Embryonic facial prominence (tissue), 1 donor: ENCODE measurements around the gene TRMT10B.
"Not testable (repeated sequence)": the region's sequence is repeated elsewhere in the genome, so short reads cannot be mapped to it uniquely, and the experiment has no call there.

Source experiments
- DNase-seq: peaks from one replicate; pipeline ENCODE4 v3.0.0-alpha.2; 2016; ENCODE audit errors: extremely low spot score

Gene TRMT10B

DNA sequence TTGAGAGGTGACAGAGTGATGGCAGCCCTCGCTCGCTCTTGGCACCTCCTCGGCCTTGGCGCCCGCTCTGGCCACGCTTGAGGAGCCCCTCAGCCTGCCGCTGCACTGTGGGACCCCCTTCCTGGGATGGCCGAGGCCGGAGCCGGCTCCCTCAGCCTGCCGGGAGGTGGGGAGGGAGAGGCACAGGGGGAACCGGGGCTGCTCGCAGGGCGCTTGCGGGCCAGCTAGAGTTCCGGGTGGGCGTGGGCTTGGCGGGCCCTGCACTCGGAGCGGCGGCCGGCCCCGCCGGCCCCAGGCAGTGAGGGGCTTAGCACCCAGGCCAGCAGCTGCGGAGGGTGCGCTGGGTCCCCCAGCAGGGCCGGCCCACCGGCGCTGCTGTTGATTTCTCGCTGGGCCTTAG, 1.9 kb upstream of the TRMT10B start:
- not testable (repeated sequence) for DNase-seq

DNA sequence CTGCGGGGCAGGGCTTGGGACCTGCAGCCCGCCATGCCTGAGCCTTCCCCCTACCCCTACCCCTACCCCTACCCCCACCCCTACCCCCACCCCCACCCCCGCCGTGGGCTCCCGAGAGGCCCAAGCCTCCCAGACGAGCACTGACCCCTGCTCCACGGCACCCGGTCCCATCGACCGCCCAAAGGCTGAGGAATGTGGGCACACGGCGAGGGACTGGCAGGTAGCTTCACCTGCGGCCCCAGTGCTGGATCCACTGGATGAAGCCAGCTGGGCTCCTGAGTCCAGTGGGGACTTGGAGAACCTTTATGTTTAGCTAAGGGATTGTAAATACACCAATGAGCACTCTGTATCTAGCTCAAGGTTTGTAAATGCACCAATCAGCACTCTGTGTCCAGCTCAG, 1.5 kb upstream of the TRMT10B start:
- not testable (repeated sequence) for DNase-seq

DNA sequence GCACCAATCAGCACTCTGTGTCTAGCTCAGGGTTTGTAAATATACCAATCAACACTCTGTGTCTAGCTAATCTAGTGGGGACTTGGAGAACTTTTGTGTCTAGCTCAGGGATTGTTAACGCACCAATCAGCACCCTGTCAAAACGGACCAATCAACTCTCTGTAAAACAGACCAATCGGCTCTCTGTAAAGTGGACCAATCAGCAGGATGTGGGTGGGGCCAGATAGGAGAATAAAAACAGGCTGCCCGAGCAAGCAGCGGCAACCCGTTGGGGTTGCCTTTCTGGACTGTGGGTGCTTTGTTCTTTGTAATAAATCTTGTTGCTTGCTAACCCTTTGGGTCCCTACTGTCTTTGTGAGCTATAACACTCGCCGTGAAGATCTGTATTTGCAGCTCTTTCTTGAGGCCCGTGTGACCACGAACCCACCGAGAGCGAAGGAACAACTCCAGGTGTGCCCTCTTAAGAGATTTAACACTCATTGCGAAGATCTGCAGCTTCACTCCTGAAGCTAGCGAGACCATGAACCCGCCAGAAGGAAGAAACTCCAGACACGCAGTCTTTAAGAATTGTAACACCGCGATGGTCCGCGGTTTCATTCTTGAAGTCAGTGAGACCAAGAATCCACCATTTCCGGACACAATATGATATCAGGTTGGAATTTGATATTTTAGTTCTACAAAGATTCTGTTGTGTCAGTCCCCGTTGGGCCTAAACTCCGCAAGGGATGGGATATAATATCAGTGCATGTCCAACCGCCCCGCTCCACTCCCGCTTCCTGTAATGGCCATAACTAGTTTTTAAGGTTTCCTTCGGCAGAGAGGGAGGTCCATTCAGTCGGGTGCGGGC, 740 bp upstream of the TRMT10B start:
- DNase-seq, result no peak

DNA sequence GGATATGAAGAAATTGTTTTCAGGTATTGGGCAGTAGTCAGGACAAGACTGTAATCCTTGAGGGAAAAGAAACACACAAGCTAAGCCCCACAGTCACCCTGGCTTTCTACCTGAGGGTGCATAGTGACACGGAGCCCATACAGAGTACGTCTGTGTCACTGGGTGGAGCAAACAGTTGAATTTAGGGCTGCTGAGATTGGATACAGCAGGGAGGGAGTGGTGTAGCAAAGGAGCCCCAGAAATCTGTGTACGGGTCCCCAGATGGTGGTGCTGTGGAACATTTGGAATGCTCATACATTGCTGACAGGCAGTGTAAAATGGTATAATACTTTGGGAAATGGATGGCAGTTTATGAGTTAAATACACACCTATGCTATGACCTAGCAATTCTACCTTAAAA, 5.1 kb downstream of the TRMT10B start:
- DNase-seq, result no peak

DNA sequence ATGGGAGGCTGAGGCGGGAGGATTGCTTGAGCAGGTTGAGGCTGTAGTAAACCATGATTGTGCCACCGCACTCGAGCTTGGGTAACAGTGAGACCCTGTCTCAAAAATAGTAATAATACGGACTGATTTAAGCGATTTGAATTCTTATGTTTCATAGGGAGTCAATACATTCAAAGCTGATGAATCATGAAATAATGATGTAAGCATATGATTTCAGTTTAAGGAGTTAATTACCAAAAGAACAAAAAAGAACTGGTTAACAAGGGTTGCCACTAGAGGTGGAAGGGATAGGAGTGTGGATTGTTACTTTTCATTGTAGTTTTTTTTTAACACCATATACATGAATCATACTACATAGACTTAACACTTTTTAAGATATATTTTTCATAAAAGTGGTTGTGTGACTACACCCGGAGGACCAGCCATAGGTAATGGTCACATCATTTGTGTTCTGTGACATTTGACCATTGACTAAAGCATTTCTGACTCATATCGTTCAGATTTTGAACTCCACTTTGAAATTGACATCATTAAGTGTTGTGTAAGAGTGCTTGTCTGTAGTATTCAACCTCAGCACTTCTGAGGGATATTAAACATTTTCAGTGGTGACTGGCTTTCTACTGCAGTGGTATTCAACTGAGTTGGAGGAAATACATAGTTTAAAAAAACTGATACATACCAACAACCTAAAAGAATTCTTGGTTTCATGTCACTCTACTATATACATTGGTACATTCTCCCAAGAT, 7.0 kb downstream of the TRMT10B start:
- DNase-seq, result no peak

DNA sequence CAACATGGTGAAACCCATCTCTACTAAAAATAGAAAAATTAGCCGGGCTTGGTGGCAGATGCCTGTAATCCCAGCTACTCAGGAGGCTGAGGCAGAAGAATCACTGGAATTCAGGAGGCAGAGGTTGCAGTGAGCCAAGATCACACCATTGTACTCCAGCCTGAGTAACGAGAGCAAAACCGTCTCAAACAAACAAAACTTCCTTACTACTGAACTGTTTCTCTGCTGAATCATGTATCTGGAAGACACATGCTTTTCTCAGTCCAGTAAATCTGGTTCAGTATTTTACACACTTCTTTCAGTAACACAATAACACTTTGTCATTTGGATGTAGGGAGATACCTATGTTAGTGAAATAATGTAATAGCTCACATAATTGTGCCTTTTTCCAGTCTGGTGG, 7.9 kb downstream of the TRMT10B start:
- no peak for DNase-seq

DNA sequence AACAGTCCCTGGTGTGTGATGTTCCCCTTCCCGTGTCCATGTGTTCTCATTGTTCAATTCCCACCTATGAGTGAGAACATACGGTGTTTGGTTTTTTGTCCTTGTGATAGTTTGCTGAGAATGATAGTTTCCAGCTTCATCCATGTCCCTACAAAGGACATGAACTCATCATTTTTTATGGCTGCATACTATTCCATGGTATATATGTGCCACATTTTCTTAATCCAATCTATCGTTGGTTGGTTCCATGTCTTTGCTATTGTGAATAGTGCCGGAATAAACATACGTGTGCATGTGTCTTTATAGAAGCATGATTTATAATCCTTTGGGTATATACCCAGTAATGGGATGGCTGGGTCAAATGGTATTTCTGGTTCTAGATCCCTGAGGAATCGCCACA, 11.7 kb downstream of the TRMT10B start:
- not testable (repeated sequence) for DNase-seq

DNA sequence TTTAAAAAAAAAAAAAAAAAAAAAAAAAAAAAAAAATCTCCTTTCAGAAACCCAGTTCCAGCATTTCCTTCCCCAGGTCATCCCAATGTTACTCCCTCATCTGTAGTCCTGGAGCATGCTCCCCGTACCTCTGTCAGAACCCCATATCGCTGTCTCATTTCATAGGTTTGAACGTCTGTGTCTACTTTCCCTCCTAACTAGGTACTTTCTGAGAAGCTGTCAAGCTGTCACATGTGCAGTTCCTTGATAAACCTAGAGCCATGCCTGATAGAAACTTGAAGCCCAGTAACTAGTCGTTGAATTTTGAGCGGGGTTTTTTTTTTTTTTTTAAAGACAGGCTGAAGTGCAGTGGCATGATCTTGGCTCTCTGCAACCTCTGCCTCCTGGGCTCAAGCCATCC, 15.7 kb downstream of the TRMT10B start:
- no peak for DNase-seq

DNA sequence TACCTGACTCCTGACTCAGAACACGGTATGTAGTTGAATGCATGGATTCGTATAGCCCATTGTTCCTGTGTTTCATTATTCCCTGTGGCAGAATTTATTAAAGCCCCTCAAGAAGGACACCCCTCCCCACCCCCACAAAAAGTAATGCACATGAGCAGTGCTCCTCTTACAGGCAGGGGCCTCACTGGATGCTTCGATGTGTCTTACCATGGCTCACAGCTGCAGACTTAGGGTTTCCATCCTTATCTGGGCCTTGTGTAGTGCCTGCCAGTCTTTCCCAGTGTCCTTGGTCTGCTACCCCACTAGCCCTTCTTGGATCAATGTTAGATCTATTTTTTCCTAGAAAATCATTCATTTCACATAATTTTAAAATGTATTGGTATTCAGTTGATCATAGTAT, 16.4 kb downstream of the TRMT10B start:
- DNase-seq, result no peak

DNA sequence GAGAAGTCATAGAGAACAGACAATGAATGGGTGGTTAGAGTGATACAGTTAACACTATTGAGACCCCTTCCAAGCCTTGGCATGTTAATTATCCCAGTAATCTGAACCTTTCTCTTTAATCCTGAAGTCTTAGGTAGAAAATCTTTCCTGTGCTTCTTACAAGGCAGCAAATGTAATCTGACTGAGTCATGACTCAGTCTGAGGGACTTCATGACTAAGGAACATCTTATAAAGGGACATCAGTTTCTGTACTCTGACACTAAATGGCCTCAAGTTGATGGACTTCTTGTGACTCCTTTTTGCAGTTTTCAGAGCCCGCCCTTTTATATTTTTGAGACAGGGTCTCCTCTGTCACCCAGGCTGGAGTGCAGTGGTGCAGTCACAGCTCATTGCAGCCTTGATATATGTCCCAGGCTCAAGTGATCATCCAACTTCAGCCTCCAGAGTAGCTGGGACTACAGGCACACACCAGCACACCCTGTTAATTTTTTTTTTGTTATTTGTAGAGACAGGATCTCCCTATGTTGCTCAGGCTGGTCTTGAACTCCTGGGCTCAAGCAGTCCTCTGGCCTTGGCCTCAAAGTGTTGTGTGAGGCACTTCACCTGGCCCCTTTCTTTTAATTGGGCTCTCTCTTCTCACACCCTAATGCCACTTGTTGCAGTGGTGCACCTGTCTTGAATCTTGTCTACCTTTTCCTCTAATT, 21.8 kb downstream of the TRMT10B start:
- DNase-seq, result no peak

DNA sequence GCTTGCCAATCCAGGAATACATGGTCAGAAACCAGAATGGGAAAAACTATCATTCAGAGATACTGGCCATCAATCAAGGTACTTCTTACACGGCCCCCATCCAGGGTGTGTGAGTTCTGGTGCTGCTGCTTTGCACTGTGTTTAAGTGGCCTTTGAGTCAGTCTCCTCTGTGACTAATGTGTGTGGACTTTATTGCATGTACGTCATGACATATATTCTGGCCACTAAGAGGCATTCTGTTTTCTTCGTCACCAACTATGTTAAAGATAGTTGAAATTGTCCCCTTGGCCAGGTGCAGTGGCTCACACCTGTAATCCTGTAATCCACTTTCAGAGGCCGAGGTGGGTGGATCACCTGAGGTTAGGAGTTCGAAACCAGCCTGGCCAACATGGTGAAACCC, 22.7 kb downstream of the TRMT10B start:
- DNase-seq, result no peak

DNA sequence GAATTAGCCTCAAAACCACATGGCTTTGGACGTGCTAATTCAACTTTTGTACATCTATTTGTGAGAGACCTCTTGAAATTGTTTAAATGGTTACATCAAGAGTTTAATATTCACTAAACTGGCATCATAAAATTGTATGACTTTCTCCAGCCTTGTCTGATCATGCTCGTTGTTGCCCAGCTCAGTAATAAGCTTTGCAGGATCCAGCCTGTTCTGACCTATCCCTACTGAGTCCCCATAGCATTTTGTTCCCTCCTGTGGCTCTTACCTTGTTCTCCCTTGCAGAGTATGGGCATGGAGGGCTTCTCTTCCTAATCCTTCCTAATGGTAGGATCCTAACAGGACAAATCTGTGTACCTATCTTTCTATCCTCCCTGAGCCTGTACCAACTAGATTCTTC, 24.9 kb downstream of the TRMT10B start:
- DNase-seq, result no peak

DNA sequence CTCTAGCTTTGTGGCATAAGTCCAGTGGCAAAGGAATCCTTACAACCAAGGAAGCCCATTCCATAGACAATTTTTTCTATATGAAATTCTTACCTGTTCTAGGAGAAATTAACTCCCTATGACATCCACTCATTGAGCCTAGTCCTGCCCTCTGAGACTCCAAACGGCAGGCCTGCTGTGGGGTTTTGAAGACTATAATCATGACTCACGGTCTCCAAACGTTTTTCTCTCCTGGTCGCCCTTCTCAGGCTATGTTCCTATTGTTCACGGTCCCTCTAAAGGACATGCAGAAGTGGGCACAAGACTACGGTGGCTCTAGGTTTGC, 30.6 kb downstream of the TRMT10B start:
- no peak for DNase-seq

DNA sequence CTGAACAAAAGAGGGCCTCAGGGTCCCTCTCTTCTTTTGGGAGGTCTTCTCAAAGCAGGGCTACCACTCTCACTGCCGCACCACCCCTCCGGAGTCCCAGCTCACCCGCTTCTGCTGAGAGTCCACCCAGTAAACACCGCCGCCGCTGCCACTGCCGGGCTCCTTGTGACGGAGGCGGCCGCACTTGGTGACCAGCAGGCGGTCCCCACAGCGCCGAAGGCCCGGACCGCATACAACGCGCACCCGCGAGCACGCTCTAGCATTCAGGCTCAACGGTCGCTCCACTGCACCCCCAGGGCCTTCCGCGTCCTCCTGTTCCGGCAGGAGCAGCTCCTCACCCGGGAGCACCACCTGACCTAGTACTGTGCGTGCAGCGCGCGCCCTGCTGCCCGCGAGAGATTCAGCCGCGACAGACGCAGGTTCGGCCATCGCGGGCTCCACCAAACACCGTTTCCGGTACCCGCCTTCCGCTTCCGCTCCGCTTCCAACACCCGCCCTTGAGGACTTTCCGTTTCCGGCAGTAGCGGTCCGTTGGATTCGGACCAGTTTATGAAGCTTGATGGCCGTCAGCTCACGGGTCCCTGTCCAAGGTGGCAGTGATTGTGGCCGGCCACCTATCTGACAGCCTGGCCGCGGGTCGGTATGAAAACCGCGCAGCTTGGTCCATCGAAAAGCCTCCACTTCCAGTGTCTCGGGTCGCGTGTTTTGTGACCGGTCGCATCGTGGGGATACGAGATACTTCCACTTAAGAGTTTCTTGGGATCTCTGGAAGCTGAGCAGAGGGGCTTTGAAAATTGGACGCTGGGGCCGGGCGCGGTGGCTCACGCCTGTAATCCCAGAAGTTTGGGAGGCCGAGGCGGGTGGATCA, 31.2 kb downstream of the TRMT10B start, which contains the start of gene EXOSC3:
Gene EXOSC3 (minus strand): TSS at position 449 of the 868 bp plus-strand sequence. CDS start 20 bp downstream, at position 429.
- DNase-seq, result peak; percentile 78

DNA sequence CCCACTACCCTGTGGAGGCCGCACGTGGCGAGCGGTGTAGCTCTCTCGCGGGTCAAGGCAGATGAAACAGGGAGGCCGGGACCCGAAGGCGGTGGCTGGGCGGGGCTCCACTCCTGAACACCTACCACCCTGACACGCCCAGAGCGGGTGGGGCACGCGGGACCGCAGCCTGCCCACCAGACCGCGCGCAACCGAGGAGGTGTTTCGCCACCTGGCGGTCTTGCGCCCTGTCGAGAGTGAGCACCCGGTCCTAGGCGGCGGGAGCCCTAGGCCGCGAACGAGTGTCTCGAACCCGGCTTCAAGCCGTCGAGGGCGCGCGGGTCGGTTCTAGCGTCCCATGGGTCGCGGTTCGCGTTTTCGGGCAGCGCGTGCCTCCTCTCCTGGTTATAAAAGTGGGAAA, 33.5 kb downstream of the TRMT10B start:
- no peak for DNase-seq

DNA sequence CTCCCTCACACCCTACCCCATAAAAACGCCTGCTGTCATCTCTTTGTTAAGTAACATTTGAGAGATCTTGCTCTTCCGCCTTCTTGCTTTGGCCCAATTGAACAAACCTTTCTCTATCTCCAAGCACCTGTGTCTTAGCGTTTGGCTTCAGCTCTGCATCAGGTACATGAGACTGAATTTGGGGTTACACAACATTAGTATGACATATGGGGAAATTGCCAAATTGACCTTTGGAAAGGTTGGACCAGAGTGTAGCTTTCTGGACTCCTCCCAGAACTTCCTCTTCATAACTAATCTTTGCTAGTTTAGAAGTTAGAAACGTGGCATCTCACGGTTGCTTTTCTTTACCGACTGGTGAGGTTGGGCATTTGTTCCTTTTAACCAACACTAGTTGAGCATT, 34.7 kb downstream of the TRMT10B start:
- DNase-seq, result no peak

DNA sequence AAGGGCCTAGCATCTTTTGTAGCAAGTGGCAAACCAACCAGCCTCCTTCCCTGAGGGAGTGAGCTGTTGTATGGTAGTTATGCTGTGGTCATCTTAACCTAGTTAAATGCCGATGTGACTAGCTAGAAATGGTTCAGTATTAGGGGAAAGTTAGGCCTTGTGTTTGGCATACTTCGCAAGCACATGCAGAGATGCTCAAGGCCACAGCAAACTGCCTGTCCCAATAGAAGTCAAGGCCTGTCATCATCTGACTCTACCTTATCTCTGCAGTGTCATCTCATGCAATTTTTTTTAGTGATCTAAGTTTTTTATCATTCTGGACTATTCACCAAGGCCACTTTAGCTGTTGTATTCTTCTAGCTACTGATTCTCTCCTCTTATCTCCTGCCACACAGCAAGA, 36.5 kb downstream of the TRMT10B start:
- DNase-seq, result no peak

DNA sequence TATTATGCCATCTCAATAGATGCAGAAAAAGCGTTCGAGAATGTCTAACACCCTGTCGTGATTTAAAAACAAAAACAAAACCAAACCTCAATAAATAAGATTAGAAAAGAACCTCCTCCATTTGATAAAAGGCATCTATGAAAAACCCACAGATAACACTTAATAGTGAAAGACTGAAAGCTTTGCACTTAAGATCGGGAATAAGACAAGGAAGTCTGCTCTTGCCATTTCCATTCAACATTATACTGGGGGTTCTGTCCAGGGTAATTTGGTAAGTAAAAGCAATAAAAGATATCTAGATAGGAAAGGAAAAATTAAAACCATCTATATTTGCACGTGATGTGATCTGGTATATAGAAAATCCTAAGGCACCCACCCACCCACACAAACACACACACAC, 38.5 kb downstream of the TRMT10B start:
- DNase-seq, result no peak

DNA sequence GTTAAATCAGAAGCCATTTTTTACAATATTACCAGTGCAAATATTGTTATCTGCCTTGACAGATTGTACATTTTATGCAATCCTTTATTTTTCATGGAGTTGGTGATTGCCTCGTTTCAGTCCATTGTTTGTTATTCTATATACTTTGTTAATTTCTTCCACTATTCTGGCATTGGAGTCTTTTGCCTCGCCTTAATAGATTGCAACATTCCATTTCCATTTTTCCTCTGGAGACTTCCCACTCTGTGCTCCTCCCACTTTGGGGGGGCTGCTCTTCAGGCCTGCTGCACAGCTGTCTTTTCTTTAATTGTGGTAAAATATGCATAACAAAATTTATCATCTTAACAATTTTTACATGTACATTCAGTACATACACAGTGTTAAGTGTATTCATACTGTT, 42.6 kb downstream of the TRMT10B start:
- DNase-seq, result no peak

DNA sequence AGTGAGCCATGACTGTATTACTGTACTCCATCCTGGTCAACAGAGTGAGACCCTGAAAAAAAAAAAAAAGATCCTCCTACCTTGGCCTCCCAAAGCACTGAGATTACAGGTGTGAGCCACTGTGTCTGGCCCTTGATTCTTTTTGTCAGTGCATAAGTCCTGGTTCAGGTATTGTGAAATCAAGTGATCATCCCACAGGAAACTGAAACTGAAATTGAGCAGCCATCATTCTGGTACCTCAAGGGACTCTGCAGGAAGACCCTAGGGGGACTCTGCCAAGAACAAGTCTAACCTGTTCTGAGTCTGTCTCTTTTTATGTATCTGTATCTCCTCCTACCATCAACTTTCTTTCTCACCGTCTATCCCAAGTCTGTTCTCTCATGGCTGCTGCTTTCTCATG, 45.1 kb downstream of the TRMT10B start:
- no peak for DNase-seq

DNA sequence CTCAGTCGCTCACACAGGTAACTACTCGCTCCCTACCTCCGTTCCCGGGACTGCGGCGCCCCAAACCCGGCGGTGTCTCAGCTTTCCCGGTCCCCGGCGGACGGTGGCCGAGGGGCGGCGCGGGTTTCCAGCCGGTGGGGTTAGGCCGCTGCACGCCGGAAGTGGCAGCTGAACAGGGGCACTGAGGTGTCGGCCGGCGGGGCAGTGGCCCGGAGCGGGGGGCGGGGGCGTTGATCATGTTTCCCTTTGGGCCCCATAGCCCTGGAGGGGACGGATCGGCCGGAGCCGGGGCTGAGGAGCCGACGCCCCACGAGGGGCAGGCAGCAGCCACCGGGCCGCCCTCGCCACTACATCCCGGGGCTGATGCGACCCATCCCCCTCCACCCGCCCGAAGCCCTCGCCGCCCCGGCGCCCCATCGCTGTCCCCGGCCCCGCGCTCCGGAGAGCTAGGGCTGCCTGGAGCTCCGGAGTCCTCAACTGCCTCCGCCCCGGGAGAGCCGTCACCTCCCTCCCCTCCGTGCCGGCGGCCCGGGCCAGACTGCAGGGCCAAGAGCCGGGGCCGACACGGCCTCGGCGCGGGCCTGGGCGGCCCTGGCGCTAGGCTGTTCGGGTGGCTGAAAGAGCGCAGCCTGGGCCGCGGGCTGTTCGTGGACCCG, 47.2 kb downstream of the TRMT10B start, which contains the start of gene DCAF10:
Gene DCAF10 (plus strand): TSS at position 167 of the 656 bp plus-strand sequence. CDS start 70 bp downstream, at position 237.
- peak; percentile 58 for DNase-seq
